Vagina (tissue), 2 donors: ENCODE data around the gene RAP1B. TPM values are rescaled to one million over a fixed set of nuclear protein-coding genes. Genes with fewer than 3 reads are reported as not detected.

Experiments
- DNase-seq, 2 donors: peaks; one replicate each; pipeline ENCODE4 v3.0.0-alpha.2; 2017; ENCODE audit errors: extremely low spot score in 2 of 2
- H3K27ac ChIP-seq: fragments of 200-600 bp; sonication (generic); one replicate; pipeline ENCODE4 v1.5.1; 2019
- H3K27me3 ChIP-seq: fragments of 200-600 bp; sonication (generic); one replicate; pipeline ENCODE4 v1.5.1; 2019
- H3K36me3 ChIP-seq, 2 donors: fragments of 200-600 bp; sonication (generic); one replicate each; pipeline ENCODE4 v1.5.1; 2017 to 2019
- H3K4me1 ChIP-seq: fragments of 200-600 bp; sonication (generic); one replicate; pipeline ENCODE4 v1.5.1; 2019
- H3K4me3 ChIP-seq, 2 donors: fragments of 200-600 bp; sonication (generic); 1 replicate in 1 of 2; 2 replicates in 1 of 2; pipeline ENCODE4 v1.5.1; 2016 to 2019
- H3K9me3 ChIP-seq: fragments of 200-600 bp; sonication (generic); one replicate; pipeline ENCODE4 v1.5.1; 2019
- CTCF ChIP-seq, 3 experiments: fragments of 450-650 bp in 2 of 3; fragments of 200-600 bp in 1 of 3; sonication (generic) in 1 of 3; IDR thresholded peaks; one replicate each; pipeline ENCODE4 v1.5.1; 2017 to 2019; ENCODE audit warnings: antibody characterized with exemption in 3 of 3, mild to moderate bottlenecking in 2 of 3, moderate library complexity in 2 of 3
- POLR2A ChIP-seq, 2 donors: fragments of 450-650 bp; IDR thresholded peaks; one replicate each; pipeline ENCODE4 v1.6.1; 2017; ENCODE audit warnings: antibody characterized with exemption in 2 of 2, mild to moderate bottlenecking in 2 of 2, moderate library complexity in 2 of 2
- POLR2AphosphoS5 ChIP-seq, 2 donors: sonication (generic); formaldehyde crosslinking; IDR thresholded peaks; one replicate each; pipeline ENCODE4 v1.9.0; 2017; ENCODE audit warnings: antibody characterized with exemption in 2 of 2, mild to moderate bottlenecking in 2 of 2, low read depth in 1 of 2; ENCODE audit not compliant: insufficient read depth in 1 of 2
- intact Hi-C: fragments of 100-400 bp; cut with DNase I; formaldehyde crosslinking; loops from one replicate; pipeline ENCODE4 v1.15.1; 2023
- total RNA-seq: library from RNA; depleted of rRNA; stranded (reverse); fragments of >200 nt; gene quantifications from one replicate; pipeline ENCODE4 v1.2.3, GENCODE V29; 2016

RAP1B gene
- total RNA-seq, 1 donor from 2014 or later, result 169 TPM

- Histone ChIP-seq H3K27ac (no peak overlapping the region), H3K36me3 (peaks cover 0 to 3% of the 10 kb centered on the region in 2 donors), H3K9me3 (no peaks in the 10 kb centered on the region), H3K27me3 (no peaks in the 10 kb centered on the region), H3K4me1 (peaks cover 69% of the 10 kb centered on the region), H3K4me3 (no peak overlapping the region)
- DNase-seq, result no peak
- TF ChIP-seq POLR2AphosphoS5 (IDR thresholded peaks at IDR 0.05; ENCODE audit: insufficient read depth in 1 of 2, low read depth in 1 of 2) (no peak), CTCF (IDR thresholded peaks at IDR 0.05) (no peak), POLR2A (IDR thresholded peaks at IDR 0.05) (no peak)
- intact Hi-C loops, result no loop called here
Measured at GRCh38 chr12:68623059-68623458, 12.4 kb downstream of the RAP1B start.

- intact Hi-C loops, result no loop called here
- Histone ChIP-seq H3K36me3 (peaks cover 0 to 4% of the 10 kb centered on the region in 2 donors), H3K9me3 (no peaks in the 10 kb centered on the region), H3K4me3 (no peak overlapping the region), H3K4me1 (peaks cover 65% of the 10 kb centered on the region), H3K27me3 (no peaks in the 10 kb centered on the region), H3K27ac (no peak overlapping the region)
- DNase-seq, result no peak
- no peak for TF ChIP-seq CTCF (IDR thresholded peaks at IDR 0.05)
- TF ChIP-seq POLR2A (IDR thresholded peaks at IDR 0.05), result no peak
- no peak for TF ChIP-seq POLR2AphosphoS5 (IDR thresholded peaks at IDR 0.05; ENCODE audit: insufficient read depth in 1 of 2, low read depth in 1 of 2)
Measured at GRCh38 chr12:68623984-68624383, 13.3 kb downstream of the RAP1B start.

- no peak for DNase-seq
- Histone ChIP-seq H3K36me3 (peaks cover 0 to 4% of the 10 kb centered on the region in 2 donors), H3K4me1 (peaks cover 65% of the 10 kb centered on the region), H3K9me3 (no peaks in the 10 kb centered on the region), H3K27ac (no peak overlapping the region), H3K27me3 (no peaks in the 10 kb centered on the region), H3K4me3 (no peak overlapping the region)
- no peak for TF ChIP-seq CTCF (IDR thresholded peaks at IDR 0.05)
- no peak for TF ChIP-seq POLR2AphosphoS5 (IDR thresholded peaks at IDR 0.05; ENCODE audit: insufficient read depth in 1 of 2, low read depth in 1 of 2)
- TF ChIP-seq POLR2A (IDR thresholded peaks at IDR 0.05), result no peak
- intact Hi-C loops, result no loop called here
Measured at GRCh38 chr12:68624933-68625332, 14.2 kb downstream of the RAP1B start.

- Histone ChIP-seq H3K9me3 (no peaks in the 10 kb centered on the region), H3K27ac (no peak overlapping the region), H3K4me1 (peaks cover 65% of the 10 kb centered on the region), H3K27me3 (no peaks in the 10 kb centered on the region), H3K4me3 (no peak overlapping the region), H3K36me3 (peaks cover 0 to 4% of the 10 kb centered on the region in 2 donors)
- no peak for DNase-seq
- TF ChIP-seq POLR2A (IDR thresholded peaks at IDR 0.05) (no peak), CTCF (IDR thresholded peaks at IDR 0.05) (no peak), POLR2AphosphoS5 (IDR thresholded peaks at IDR 0.05; ENCODE audit: insufficient read depth in 1 of 2, low read depth in 1 of 2) (no peak)
- intact Hi-C loops, result no loop called here
Measured at GRCh38 chr12:68627673-68628319, 17.1 kb downstream of the RAP1B start.

GRCh38 chr12:68628698-68629097 is 18.0 kb downstream of the RAP1B start:
- Histone ChIP-seq H3K27ac (no peak overlapping the region), H3K4me3 (no peak overlapping the region), H3K27me3 (no peaks in the 10 kb centered on the region), H3K4me1 (peaks cover 66% of the 10 kb centered on the region), H3K9me3 (no peaks in the 10 kb centered on the region), H3K36me3 (peaks cover 0 to 4% of the 10 kb centered on the region in 2 donors)
- intact Hi-C loops, result no loop called here
- no peak for DNase-seq
- TF ChIP-seq CTCF (IDR thresholded peaks at IDR 0.05) (no peak), POLR2A (IDR thresholded peaks at IDR 0.05) (no peak), POLR2AphosphoS5 (IDR thresholded peaks at IDR 0.05; ENCODE audit: insufficient read depth in 1 of 2, low read depth in 1 of 2) (no peak)
